ENCODE results near the gene NCOA3.

The NCOA3 gene

DNA sequence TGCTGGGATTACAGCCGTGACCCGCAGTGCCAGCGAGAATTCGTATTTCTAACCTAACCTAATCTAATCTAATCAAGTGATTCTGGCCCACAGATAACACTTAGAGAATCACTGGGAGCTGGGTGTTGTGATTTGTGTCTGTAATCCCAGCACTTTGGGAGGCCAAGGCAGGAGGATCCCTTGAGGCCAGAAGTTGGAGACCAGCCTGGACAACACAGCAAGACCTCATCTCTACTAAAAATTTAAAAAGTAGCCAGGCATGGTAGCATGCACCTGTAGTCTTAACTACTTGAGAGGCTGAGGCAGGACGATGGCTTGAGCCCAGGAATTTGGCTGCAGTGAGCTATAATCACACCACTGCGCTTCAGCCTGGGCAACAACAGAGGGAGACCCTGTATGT is 21.4 kb upstream of the NCOA3 start:
- ATAC-seq, result no peak
- no peak for TF ChIP-seq ZNF70 (CRISPR knock-in tag; IDR thresholded peaks at IDR 0.05)
- TF ChIP-seq, protein P1, sequence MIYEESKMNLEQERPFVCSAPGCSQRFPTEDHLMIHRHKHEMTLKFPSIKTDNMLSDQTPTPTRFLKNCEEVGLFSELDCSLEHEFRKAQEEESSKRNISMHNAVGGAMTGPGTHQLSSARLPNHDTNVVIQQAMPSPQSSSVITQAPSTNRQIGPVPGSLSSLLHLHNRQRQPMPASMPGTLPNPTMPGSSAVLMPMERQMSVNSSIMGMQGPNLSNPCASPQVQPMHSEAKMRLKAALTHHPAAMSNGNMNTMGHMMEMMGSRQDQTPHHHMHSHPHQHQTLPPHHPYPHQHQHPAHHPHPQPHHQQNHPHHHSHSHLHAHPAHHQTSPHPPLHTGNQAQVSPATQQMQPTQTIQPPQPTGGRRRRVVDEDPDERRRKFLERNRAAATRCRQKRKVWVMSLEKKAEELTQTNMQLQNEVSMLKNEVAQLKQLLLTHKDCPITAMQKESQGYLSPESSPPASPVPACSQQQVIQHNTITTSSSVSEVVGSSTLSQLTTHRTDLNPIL (CRISPR knock-in tag; IDR thresholded peaks at IDR 0.05; ENCODE audit: low read depth), result no peak
- TF ChIP-seq ZNF8 (CRISPR knock-in tag; IDR thresholded peaks at IDR 0.05), result no peak
- TF ChIP-seq, protein P2, sequence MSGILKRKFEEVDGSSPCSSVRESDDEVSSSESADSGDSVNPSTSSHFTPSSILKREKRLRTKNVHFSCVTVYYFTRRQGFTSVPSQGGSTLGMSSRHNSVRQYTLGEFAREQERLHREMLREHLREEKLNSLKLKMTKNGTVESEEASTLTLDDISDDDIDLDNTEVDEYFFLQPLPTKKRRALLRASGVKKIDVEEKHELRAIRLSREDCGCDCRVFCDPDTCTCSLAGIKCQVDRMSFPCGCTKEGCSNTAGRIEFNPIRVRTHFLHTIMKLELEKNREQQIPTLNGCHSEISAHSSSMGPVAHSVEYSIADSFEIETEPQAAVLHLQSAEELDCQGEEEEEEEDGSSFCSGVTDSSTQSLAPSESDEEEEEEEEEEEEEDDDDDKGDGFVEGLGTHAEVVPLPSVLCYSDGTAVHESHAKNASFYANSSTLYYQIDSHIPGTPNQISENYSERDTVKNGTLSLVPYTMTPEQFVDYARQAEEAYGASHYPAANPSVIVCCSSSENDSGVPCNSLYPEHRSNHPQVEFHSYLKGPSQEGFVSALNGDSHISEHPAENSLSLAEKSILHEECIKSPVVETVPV (CRISPR knock-in tag; IDR thresholded peaks at IDR 0.05), result no peak
- TF ChIP-seq GLIS3 (CRISPR knock-in tag; IDR thresholded peaks at IDR 0.05), result no peak
- TF ChIP-seq CSDC2 (CRISPR knock-in tag; IDR thresholded peaks at IDR 0.05), result no peak
- TF ChIP-seq PPARA (CRISPR knock-in tag; IDR thresholded peaks at IDR 0.05; ENCODE audit: borderline replicate concordance), result no peak
- TF ChIP-seq SNAI2 (CRISPR knock-in tag; IDR thresholded peaks at IDR 0.05), result no peak
- no peak for TF ChIP-seq ZC3H10 (CRISPR knock-in tag; IDR thresholded peaks at IDR 0.05)
- no peak for TF ChIP-seq TOX (CRISPR knock-in tag; IDR thresholded peaks at IDR 0.05; ENCODE audit: borderline replicate concordance)
- no peak for TF ChIP-seq ISL1 (CRISPR knock-in tag; IDR thresholded peaks at IDR 0.05)
- TF ChIP-seq ZNF565 (CRISPR knock-in tag; conservative IDR thresholded peaks at IDR 0.05; ENCODE audit: low read depth), result no peak
- no peak for TF ChIP-seq PATZ1 (CRISPR knock-in tag; IDR thresholded peaks at IDR 0.05; ENCODE audit: borderline replicate concordance)
- no peak for TF ChIP-seq TCF4 (CRISPR knock-in tag; IDR thresholded peaks at IDR 0.05; ENCODE audit: borderline replicate concordance)

- ATAC-seq, result no peak
- no peak for TF ChIP-seq BACH2 (CRISPR knock-in tag; IDR thresholded peaks at IDR 0.05; ENCODE audit: borderline replicate concordance)
- no peak for TF ChIP-seq SNAI2 (CRISPR knock-in tag; IDR thresholded peaks at IDR 0.05)
- no peak for TF ChIP-seq ZFP30 (CRISPR knock-in tag; IDR thresholded peaks at IDR 0.05)
- TF ChIP-seq ZNF565 (CRISPR knock-in tag; conservative IDR thresholded peaks at IDR 0.05; ENCODE audit: low read depth), result no peak
- TF ChIP-seq OSR1 (CRISPR knock-in tag; IDR thresholded peaks at IDR 0.05), result no peak
- TF ChIP-seq ZFP3 (CRISPR knock-in tag; IDR thresholded peaks at IDR 0.05), result no peak
Measured at GRCh38 chr20:47480705-47481104, 21.0 kb upstream of the NCOA3 start.

DNA sequence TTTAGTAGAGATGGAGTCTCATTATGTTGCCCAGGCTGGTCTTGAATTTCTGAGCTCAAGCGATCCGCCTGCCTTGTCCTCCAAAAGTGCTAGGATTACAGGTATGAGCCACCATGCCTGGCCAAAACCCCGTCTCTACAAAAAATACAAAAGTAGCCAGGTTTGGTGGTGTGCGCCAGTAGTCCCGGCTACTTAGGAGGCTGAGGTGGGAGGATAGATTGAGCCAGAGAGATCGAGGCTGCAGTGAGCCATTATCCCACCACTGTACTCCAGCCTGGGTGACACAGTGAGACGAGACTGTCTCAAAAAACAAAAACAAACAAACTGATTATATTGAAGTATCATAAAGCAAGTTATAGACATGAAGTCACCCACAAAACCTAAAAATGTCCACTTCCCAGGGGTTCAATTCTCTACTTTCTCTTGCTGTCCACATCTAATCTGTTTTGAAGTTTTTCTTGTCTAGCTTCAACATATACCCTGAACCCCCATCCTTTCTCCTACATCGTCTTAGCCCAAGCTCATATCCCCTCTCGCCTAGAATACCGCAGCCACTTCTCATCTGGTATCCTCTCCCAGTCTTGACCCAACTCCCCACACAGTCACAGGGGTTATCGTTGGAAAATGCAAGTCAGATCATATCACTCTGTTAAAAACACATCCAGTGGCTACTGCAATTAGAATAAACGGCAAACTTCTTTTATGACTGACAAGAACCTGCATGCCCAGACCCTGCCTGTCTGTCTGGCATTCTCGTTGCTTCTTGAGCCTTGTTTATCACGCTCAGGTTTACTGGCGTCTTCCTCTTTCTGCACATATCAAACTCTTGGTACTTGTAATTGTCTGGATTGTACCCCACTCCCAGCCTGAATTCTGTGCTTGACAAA is 20.1 kb upstream of the NCOA3 start:
- no peak for TF ChIP-seq OSR1 (CRISPR knock-in tag; IDR thresholded peaks at IDR 0.05)
- TF ChIP-seq ZNF8 (CRISPR knock-in tag; IDR thresholded peaks at IDR 0.05), result no peak
- no peak for TF ChIP-seq ARNTL (CRISPR knock-in tag; IDR thresholded peaks at IDR 0.05; ENCODE audit: borderline replicate concordance, low read depth)
- TF ChIP-seq ZFP30 (CRISPR knock-in tag; IDR thresholded peaks at IDR 0.05), result no peak
- TF ChIP-seq GLIS3 (CRISPR knock-in tag; IDR thresholded peaks at IDR 0.05), result no peak
- no peak for TF ChIP-seq TSHZ2 (CRISPR knock-in tag; IDR thresholded peaks at IDR 0.05)
- TF ChIP-seq TOX (CRISPR knock-in tag; IDR thresholded peaks at IDR 0.05; ENCODE audit: borderline replicate concordance), result no peak
- TF ChIP-seq ESRRG (CRISPR knock-in tag; IDR thresholded peaks at IDR 0.05), result no peak
- TF ChIP-seq ZNF565 (CRISPR knock-in tag; conservative IDR thresholded peaks at IDR 0.05; ENCODE audit: low read depth), result no peak
- no peak for TF ChIP-seq PPARA (CRISPR knock-in tag; IDR thresholded peaks at IDR 0.05; ENCODE audit: borderline replicate concordance)
- no peak for TF ChIP-seq POU6F1 (CRISPR knock-in tag; IDR thresholded peaks at IDR 0.05; ENCODE audit: borderline replicate concordance, low read depth)
- no peak for TF ChIP-seq PATZ1 (CRISPR knock-in tag; IDR thresholded peaks at IDR 0.05; ENCODE audit: borderline replicate concordance)
- no peak for TF ChIP-seq TCF4 (CRISPR knock-in tag; IDR thresholded peaks at IDR 0.05; ENCODE audit: borderline replicate concordance)
- no peak for ATAC-seq
